GM23248 (cell line): ENCODE results near the gene C2orf72. TPM values are rescaled to one million over a fixed set of nuclear protein-coding genes. Genes with fewer than 3 reads are reported as not detected.

Experiments used
- DNase-seq: peaks from one replicate; pipeline ENCODE4 v3.0.0-alpha.2; 2015
- H2AFZ ChIP-seq: fragments of 200-600 bp; sonication (generic); 2 replicates; pipeline ENCODE4 v1.6.1; 2016; ENCODE audit warnings: antibody characterized with exemption
- H3F3A ChIP-seq: fragments of 200-600 bp; sonication (generic); 2 replicates; pipeline ENCODE4 v1.6.1; 2016; ENCODE audit warnings: mild to moderate bottlenecking, antibody characterized with exemption, mixed run types; ENCODE audit not compliant: insufficient read depth
- H3K27ac ChIP-seq: fragments of 200-600 bp; sonication (generic); 2 replicates; pipeline ENCODE4 v1.5.1; 2016; ENCODE audit warnings: mild to moderate bottlenecking
- H3K27me3 ChIP-seq: fragments of 200-600 bp; sonication (generic); replicated peaks from 2 replicates; pipeline ENCODE4 v1.6.1; 2016; ENCODE audit warnings: mild to moderate bottlenecking; ENCODE audit not compliant: insufficient read depth
- H3K36me3 ChIP-seq: fragments of 200-600 bp; sonication (generic); 2 replicates; pipeline ENCODE4 v1.6.1; 2016; ENCODE audit warnings: low read depth, mild to moderate bottlenecking
- H3K4me1 ChIP-seq: fragments of 200-600 bp; sonication (generic); 2 replicates; pipeline ENCODE4 v1.6.1; 2016; ENCODE audit warnings: mild to moderate bottlenecking; ENCODE audit not compliant: insufficient read depth
- H3K4me2 ChIP-seq: fragments of 200-600 bp; sonication (generic); one replicate; pipeline ENCODE4 v1.6.1; 2016; ENCODE audit warnings: mild to moderate bottlenecking; ENCODE audit not compliant: unreplicated experiment
- H3K4me3 ChIP-seq: fragments of 200-600 bp; sonication (generic); 2 replicates; pipeline ENCODE4 v1.5.1; 2016; ENCODE audit warnings: mild to moderate bottlenecking
- H3K79me2 ChIP-seq: fragments of 200-600 bp; sonication (generic); 2 replicates; pipeline ENCODE4 v1.6.1; 2016; ENCODE audit warnings: mild to moderate bottlenecking; ENCODE audit not compliant: insufficient read depth
- H3K9ac ChIP-seq: fragments of 200-600 bp; sonication (generic); 2 replicates; pipeline ENCODE4 v1.6.1; 2016; ENCODE audit warnings: mild to moderate bottlenecking
- H3K9me2 ChIP-seq: fragments of 200-600 bp; sonication (generic); 2 replicates; pipeline ENCODE4 v1.6.1; 2016; ENCODE audit warnings: mixed run types, mild to moderate bottlenecking, moderate library complexity; ENCODE audit not compliant: insufficient read depth
- H3K9me3 ChIP-seq: fragments of 200-600 bp; sonication (generic); one replicate; pipeline ENCODE4 v1.6.1; 2017; ENCODE audit warnings: low read depth
- H4K20me1 ChIP-seq: fragments of 200-600 bp; sonication (generic); 2 replicates; pipeline ENCODE4 v1.6.0; 2016; ENCODE audit not compliant: insufficient read depth
- EZH2 ChIP-seq: fragments of 200-600 bp; sonication (generic); IDR thresholded peaks from 2 replicates; pipeline ENCODE4 v1.6.1; 2018; ENCODE audit warnings: antibody characterized with exemption, mild to moderate bottlenecking; ENCODE audit not compliant: insufficient read depth, poor library complexity, severe bottlenecking
- EZH2phosphoT487 ChIP-seq: fragments of 200-600 bp; sonication (generic); IDR thresholded peaks from 2 replicates; pipeline ENCODE4 v1.6.1; 2018; ENCODE audit warnings: antibody characterized with exemption, moderate library complexity, mild to moderate bottlenecking, low read depth; ENCODE audit not compliant: insufficient read depth
- WGBS, 2 experiments: methylation state at CpG; one replicate each; pipeline ENCODE4 v1.1.6; 2015 to 2017; ENCODE audit warnings: low lambda C conversion rate in 2 of 2, low coverage in 1 of 2; ENCODE audit errors: missing lambda C conversion rate in 2 of 2; 5-methylcytosine and 5-hydroxymethylcytosine counted together
- in situ Hi-C: fragments of 300-500 bp; cut with MboI; formaldehyde crosslinking; loops from 2 replicates; pipeline ENCODE4 v1.15.0; 2020
- polyA plus RNA-seq: library from polyadenylated mRNA; unstranded; fragments of >200 nt; fragmentation: Nextera tagmentation; extraction: Ambion mirVana; gene quantifications from 2 replicates; pipeline ENCODE4 v1.2.1, GENCODE V29; 2016
- total RNA-seq: library from RNA; depleted of rRNA; stranded (reverse); fragments of >200 nt; shearing (Covaris generic); gene quantifications from 2 replicates; pipeline ENCODE4 v1.2.3, GENCODE V29; 2014

The C2orf72 gene
- total and polyA plus RNA-seq, 2 experiments from 2014 or later: 0.11 TPM; not detected in 1

GRCh38 chr2:231000211-231000904 lies 37.0 kb upstream of the C2orf72 start:
- no peaks in the 10 kb centered on the region for H4K20me1 ChIP-seq
- 20 to 21% methylated on average over 24 of the region's 24 CpGs for WGBS, 2 experiments
- no peaks in the 10 kb centered on the region for H3K36me3 ChIP-seq
- no peak overlapping the region for H2AFZ ChIP-seq
- H3K9ac ChIP-seq: no peak overlapping the region
- 0 out of 2 replicates have a peak, but pooled peaks cover 3% of the 10 kb centered on the region for H3K4me1 ChIP-seq
- in situ Hi-C loops: no loop called here
- H3F3A ChIP-seq: no peaks in the 10 kb centered on the region
- H3K27me3 ChIP-seq: peaks cover 18% of the 10 kb centered on the region
- H3K27ac ChIP-seq: no peak overlapping the region
- no peaks in the 10 kb centered on the region for H3K9me3 ChIP-seq
- no peaks in the 10 kb centered on the region for H3K79me2 ChIP-seq
- no peak overlapping the region for H3K4me3 ChIP-seq
- no peak overlapping the region for H3K4me2 ChIP-seq
- DNase-seq: peak; percentile 19
- H3K9me2 ChIP-seq: no peaks in the 10 kb centered on the region
- TF ChIP-seq EZH2phosphoT487 (no peak), EZH2 (no peak)

- in situ Hi-C loops: no loop called here
- no peak overlapping the region for H2AFZ ChIP-seq
- H3K4me3 ChIP-seq: no peak overlapping the region
- peaks cover 16% of the 10 kb centered on the region for H3K27me3 ChIP-seq
- H4K20me1 ChIP-seq: no peaks in the 10 kb centered on the region
- H3K27ac ChIP-seq: no peak overlapping the region
- H3K4me1 ChIP-seq: 0 out of 2 replicates have a peak, but pooled peaks cover 3% of the 10 kb centered on the region
- H3K9ac ChIP-seq: no peak overlapping the region
- H3K9me3 ChIP-seq: no peaks in the 10 kb centered on the region
- no peak overlapping the region for H3K4me2 ChIP-seq
- 45 to 54% methylated on average over 6 to 7 of the region's 7 CpGs for WGBS, 2 experiments
- no peaks in the 10 kb centered on the region for H3F3A ChIP-seq
- no peak for DNase-seq
- H3K79me2 ChIP-seq: no peaks in the 10 kb centered on the region
- no peaks in the 10 kb centered on the region for H3K36me3 ChIP-seq
- TF ChIP-seq EZH2: no peak
- TF ChIP-seq EZH2phosphoT487: no peak
- no peaks in the 10 kb centered on the region for H3K9me2 ChIP-seq
Measured at GRCh38 chr2:231001036-231001435, 36.3 kb upstream of the C2orf72 start.

- TF ChIP-seq EZH2phosphoT487 (no peak), EZH2 (no peak)
- H3K9me2 ChIP-seq: no peaks in the 10 kb centered on the region
- in situ Hi-C loops: no loop called here
- H3K36me3 ChIP-seq: no peaks in the 10 kb centered on the region
- no peaks in the 10 kb centered on the region for H3K9me3 ChIP-seq
- H3K79me2 ChIP-seq: no peaks in the 10 kb centered on the region
- peak; percentile 44 for DNase-seq
- no peak overlapping the region for H2AFZ ChIP-seq
- H3K27me3 ChIP-seq: peaks cover 16% of the 10 kb centered on the region
- H3K4me2 ChIP-seq: no peak overlapping the region
- H4K20me1 ChIP-seq: no peaks in the 10 kb centered on the region
- WGBS, 2 experiments: 24 to 35% methylated on average over 4 of the region's 4 CpGs
- 0 out of 2 replicates have a peak, but pooled peaks cover 3% of the 10 kb centered on the region for H3K4me1 ChIP-seq
- H3K27ac ChIP-seq: no peak overlapping the region
- H3F3A ChIP-seq: no peaks in the 10 kb centered on the region
- H3K4me3 ChIP-seq: no peak overlapping the region
- no peak overlapping the region for H3K9ac ChIP-seq
Measured at GRCh38 chr2:231001921-231002320, 35.4 kb upstream of the C2orf72 start.

DNA sequence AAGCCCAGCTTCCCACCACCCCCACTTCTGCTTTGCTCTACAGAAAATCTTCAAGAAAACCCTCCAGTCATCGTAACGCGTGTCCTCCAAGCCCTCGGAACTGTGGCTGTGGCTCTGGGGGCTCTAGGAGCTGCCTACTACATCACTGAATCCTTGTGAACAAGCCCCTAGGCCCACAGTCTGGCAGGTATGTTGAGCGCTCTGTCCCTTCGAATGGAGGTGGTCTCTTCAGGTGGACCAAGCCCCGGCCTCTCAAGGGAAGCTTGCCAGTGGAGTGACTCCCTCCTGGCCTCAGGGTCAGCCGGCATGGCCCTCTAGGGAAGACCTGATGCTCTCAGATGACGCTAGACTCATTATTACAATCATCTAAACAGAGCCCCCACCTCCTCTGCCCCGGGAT lies 34.7 kb upstream of the C2orf72 start:
- TF ChIP-seq EZH2phosphoT487: no peak
- no peak for TF ChIP-seq EZH2
- in situ Hi-C loops: no loop called here

More for the DNA sequence above, 34.7 kb upstream of the C2orf72 start:
- no peaks in the 10 kb centered on the region for H3K36me3 ChIP-seq
- 0 out of 2 replicates have a peak, but pooled peaks cover 3% of the 10 kb centered on the region for H3K4me1 ChIP-seq
- H3K4me2 ChIP-seq: no peak overlapping the region
- no peak for DNase-seq
- no peaks in the 10 kb centered on the region for H3K9me3 ChIP-seq
- no peak overlapping the region for H3K4me3 ChIP-seq
- peaks cover 16% of the 10 kb centered on the region for H3K27me3 ChIP-seq
- no peaks in the 10 kb centered on the region for H3K79me2 ChIP-seq
- H3K9me2 ChIP-seq: no peaks in the 10 kb centered on the region
- no peak overlapping the region for H3K9ac ChIP-seq
- H2AFZ ChIP-seq: no peak overlapping the region
- no peaks in the 10 kb centered on the region for H4K20me1 ChIP-seq
- 62% methylated on average over 10 of the region's 10 CpGs for WGBS, 2 experiments
- H3K27ac ChIP-seq: no peak overlapping the region
- H3F3A ChIP-seq: no peaks in the 10 kb centered on the region
